OCI-M2 (cell line): Measurements from ENCODE around the gene CYP1A2.
"Not testable (repeated sequence)": the region's sequence is repeated elsewhere in the genome, so short reads cannot be mapped to it uniquely, and the experiment has no call there.

ENCODE experiments used
- DNase-seq: peaks from one replicate; lab custom pipeline; 2025; ENCODE audit not compliant: unreplicated experiment; lab: John Stamatoyannopoulos, UW

CYP1A2 gene

GRCh38 chr15:74776821-74777768, 28.4 kb downstream of the CYP1A2 start:
- no peak for DNase-seq

DNA sequence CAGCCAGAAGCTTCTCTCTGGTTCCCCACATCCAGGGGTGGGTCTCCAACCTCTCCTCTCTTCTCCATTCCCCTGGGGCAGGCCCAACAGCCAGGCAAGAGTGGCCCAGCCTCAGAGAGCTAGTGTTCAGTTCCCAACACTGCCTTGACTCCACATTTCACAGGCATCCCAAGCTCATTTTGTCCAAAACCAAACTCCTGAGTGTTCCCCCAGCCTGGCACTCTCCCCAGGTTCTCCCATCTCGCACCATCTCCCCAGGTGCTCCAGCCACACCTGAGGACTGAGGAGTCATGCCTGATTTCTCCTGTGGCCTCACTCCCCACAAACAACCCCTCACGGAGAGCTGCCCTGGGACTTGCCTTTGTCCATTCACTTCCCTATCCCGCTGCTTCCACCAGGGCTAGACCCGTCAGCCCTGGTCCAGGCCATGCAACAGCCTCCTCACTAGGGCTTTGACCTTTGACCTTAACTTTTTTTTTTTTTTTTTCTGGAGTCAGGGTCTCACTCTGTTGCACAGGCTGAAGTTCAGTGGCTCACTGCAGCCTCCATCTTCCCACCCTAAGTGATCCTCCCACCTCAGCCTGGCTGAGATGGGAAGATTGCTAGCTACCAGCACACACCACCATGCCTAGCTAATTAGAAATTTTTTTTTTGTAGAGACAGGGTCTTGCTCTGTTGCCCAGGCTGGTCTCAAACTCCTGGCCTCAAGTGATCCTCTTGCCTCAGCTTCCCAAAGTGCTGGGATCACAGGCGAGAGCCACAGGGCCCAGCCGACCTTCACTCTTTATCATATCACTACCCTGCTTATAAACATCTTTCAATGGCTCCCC, 29.3 kb downstream of the CYP1A2 start:
- no peak for DNase-seq

DNA sequence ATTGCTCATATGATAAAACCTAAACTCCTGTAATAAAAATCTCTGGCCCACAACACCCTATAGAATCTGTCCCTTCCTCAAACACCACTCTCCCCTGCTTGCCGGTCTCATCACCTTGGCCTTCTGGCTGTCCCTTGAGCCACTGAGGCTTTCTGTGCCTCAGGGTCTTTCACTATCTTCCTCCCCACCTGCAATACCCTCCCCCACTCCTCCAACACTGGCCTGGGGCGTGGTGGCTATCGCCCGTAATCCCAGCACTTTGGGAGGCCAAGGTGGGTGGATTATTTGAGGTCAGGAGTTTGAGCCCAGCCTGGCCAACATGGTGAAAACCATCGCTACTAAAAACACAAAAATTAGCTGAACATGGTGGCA, 29.9 kb downstream of the CYP1A2 start:
- no peak for DNase-seq

DNA sequence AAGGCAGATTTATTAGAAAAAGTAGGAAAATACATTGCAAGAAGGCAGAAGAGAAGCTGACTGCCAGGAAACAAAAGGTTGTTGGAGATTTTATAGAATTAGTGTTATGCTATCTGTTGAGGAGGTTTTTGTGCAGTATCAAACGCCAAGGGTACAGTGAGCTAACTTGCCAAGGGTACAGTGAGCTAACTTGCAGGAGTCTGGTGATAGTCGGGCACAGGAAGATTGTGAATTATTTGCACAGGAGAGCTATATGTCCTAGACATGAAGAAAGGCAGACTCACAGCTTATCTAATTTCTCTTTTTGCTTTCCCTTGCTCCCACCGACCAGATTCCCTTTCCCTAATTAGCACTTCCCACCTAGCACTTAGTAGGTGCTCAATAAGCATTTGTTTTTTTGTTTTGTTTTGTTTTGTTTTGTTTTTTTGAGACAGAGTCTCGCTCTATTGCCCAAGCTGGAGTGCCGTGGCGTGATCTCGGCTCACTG, 30.6 kb downstream of the CYP1A2 start:
- DNase-seq, result no peak

DNA sequence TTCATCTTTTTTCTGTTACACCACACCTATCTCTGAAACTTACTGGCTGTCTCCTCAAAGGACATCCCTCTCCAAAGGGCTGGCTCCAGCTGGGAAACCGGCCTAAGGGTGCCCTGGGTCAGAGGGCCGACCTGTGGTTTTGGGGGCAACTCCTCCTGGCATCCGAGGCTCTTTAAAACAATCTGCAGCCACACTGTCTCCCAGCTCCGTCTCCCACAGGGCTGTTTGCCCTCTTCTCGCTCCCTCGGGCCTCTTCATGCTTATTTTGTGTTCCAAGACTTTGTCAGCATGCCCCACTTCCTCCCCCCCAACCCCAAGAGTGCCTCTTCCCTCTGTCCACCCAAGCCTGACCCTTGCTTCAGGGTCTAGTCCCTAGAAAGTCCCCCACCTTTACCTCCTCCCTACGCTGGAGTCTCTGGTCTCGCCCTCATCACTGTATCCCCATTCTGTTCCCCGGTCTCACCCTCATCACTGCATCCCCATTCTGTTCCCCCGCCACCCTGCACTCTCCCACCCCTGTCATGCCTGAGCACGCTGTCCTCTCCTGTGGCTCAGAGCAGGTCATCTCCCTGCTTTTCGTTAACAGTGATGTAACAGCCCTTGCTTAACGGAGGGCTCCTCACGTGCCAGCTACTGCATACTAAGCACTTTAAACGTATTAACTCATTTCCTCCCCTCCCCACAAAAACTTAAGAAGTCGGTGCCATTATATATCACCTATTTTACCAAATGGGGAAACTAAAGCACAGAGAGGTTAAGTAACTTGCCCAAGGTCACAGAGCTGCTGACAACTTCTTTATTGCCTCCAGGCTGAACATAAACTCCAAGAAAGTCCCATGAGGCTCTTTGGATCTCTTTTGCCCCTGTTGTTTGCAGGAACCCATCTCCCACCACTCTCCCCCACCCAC, 32.1 kb downstream of the CYP1A2 start:
- no peak for DNase-seq

DNA sequence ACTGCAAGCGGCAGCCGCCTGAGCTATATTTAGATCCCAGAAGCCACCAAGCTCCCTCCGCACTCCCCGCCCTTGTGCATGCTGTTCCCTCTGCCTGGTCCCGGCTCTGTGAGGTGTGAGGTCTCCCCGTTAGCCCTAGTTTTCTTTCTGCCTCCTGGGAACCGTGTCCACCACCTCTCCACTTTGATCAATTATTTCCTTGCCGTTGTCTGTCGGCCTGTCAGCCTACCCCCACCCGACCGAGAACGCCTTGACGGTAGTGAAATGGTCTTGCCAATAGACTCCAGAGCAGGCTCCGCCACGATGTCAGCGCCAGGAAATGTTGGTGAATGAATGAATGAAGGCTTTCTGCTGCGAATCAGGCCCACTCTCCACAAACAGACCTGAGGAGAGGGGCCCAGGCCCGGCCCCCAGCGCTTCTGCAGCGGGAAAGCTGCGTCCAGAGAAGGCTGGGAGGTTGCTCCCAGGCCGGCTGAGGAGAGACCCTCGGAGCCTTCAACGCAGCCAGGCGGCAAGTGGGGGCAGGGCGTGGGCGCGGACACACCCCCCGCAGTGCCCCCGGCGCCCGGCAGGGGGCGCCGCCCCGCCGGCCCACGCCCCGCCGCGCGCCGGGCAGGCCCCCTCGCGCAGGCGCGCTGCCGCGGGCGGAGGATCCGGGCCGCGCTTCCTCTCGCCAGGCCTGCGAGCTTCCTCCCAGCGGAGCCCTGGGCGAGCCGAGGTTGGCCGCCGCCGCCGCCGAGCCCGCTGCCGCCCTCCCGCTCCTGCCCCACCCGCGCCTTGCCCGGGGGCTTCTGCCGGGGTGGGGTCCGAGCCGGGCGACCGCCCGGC, 33.0 kb downstream of the CYP1A2 start, which contains the start of gene CSK:
Gene CSK, plus strand, starts transcription at position 650 of the 828 bp plus-strand sequence. CDS start 16,218 bp downstream, outside the sequence.
- no peak for DNase-seq

GRCh38 chr15:74782259-74783071, 33.8 kb downstream of the CYP1A2 start:
- no peak for DNase-seq

- DNase-seq, result no peak
These were observed 34.6 kb downstream of the CYP1A2 start for GRCh38 chr15:74783072-74783807.

- no peak for DNase-seq
These were observed 35.1 kb downstream of the CYP1A2 start for GRCh38 chr15:74783808-74784175.

DNA sequence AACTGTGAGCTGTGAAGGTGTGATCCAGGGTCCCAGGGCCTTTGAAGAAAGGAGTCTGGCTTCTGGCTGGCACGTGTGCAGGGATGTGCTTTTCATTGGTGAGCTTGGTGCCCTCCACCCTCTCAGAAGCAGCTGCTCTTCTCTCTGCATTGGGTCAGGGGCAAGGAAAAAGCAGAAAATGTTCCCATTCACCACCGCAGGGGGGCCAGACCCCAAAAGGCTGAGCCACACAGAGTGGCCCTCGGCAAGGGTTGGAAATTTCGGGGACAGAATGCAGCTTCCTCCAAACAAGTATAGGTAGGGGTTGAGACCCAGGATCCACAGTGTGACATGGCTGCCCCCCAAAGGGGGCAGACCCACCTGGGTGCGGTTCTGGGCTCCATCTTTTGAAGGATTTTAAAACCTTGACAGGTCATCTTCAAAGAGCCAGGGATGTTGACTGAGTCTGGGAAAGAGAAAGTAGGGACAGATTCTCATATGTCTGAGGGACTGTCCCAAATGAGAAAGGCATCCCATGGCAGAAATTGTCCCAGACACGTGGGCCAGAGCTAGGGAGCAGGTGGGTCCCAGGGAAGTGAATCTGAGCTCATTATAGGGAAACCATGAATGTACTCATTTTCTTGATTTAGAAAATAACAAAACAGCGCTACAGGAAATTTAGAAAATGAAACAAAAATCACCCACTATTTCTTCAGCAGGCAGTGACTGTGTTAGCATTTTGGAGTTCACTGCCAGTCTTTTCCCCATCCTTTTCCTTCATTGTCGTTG, 36.0 kb downstream of the CYP1A2 start:
- DNase-seq, result no peak

GRCh38 chr15:74785194-74786032, 36.8 kb downstream of the CYP1A2 start:
- DNase-seq, result no peak

GRCh38 chr15:74786081-74786480, 37.4 kb downstream of the CYP1A2 start:
- not testable (repeated sequence) for DNase-seq

GRCh38 chr15:74786551-74787165, 38.0 kb downstream of the CYP1A2 start:
- DNase-seq, result no peak

- no peak for DNase-seq
These were observed 38.8 kb downstream of the CYP1A2 start for GRCh38 chr15:74787251-74788041.

- DNase-seq, result no peak
These were observed 39.5 kb downstream of the CYP1A2 start for GRCh38 chr15:74788042-74788682.
